Measurements from ENCODE around the gene ARHGEF19. TPM values are rescaled to one million over a fixed set of nuclear protein-coding genes. Genes with fewer than 3 reads are reported as not detected.
A peak's percentile ranks its signal among the peaks of the same experiment; 100 is the strongest.
"Not testable (repeated sequence)": the region's sequence is repeated elsewhere in the genome, so short reads cannot be mapped to it uniquely, and the experiment has no call there.

The ARHGEF19 gene
- 6.0 TPM for polyA plus RNA-seq (2013, experiment 1 of 2; ENCODE audit: insufficient read length)
- 5.2 TPM for polyA plus RNA-seq (2013, experiment 2 of 2; ENCODE audit: insufficient read length)

GRCh38 chr1:16212251-16212961, at the start of gene ARHGEF19:
Gene ARHGEF19, minus strand, starts transcription at chr1:16212652. Its CDS starts 3,598 bp downstream, at chr1:16209054.
- DNase-seq = no peak

GRCh38 chr1:16262067-16262466, 49.6 kb upstream of the ARHGEF19 start:
- no peak for DNase-seq

- peak; percentile 86 for DNase-seq
These were observed 48.4 kb upstream of the ARHGEF19 start for GRCh38 chr1:16260814-16261213.

GRCh38 chr1:16258591-16259135, 46.2 kb upstream of the ARHGEF19 start:
- DNase-seq = peak; percentile 40

GRCh38 chr1:16257968-16258367, 45.5 kb upstream of the ARHGEF19 start:
- DNase-seq = no peak

GRCh38 chr1:16257556-16257955, 45.1 kb upstream of the ARHGEF19 start:
- not testable (repeated sequence) for DNase-seq

- DNase-seq = no peak
These were observed 44.0 kb upstream of the ARHGEF19 start for GRCh38 chr1:16256478-16256877.

- DNase-seq = no peak
These were observed 41.9 kb upstream of the ARHGEF19 start for GRCh38 chr1:16254263-16254928.

GRCh38 chr1:16253332-16253922, 41.0 kb upstream of the ARHGEF19 start:
- DNase-seq = no peak

GRCh38 chr1:16252912-16253311, 40.5 kb upstream of the ARHGEF19 start:
- no peak for DNase-seq

GRCh38 chr1:16251381-16251780, 38.9 kb upstream of the ARHGEF19 start:
- no peak for DNase-seq

GRCh38 chr1:16250524-16251251, 38.2 kb upstream of the ARHGEF19 start:
- peak; percentile 72 for DNase-seq

- no peak for DNase-seq
These were observed 37.3 kb upstream of the ARHGEF19 start for GRCh38 chr1:16249596-16250241.

GRCh38 chr1:16248603-16249516, 36.4 kb upstream of the ARHGEF19 start:
- DNase-seq = peak; percentile 73

- DNase-seq = no peak
These were observed 35.6 kb upstream of the ARHGEF19 start for GRCh38 chr1:16248007-16248436.

- no peak for DNase-seq
These were observed 35.0 kb upstream of the ARHGEF19 start for GRCh38 chr1:16247441-16247840.

- no peak for DNase-seq
These were observed 34.5 kb upstream of the ARHGEF19 start for GRCh38 chr1:16246961-16247360.

- not testable (repeated sequence) for DNase-seq
These were observed 33.8 kb upstream of the ARHGEF19 start for GRCh38 chr1:16246239-16246638.

GRCh38 chr1:16245476-16246196, 33.2 kb upstream of the ARHGEF19 start:
- no peak for DNase-seq

- DNase-seq = no peak
These were observed 32.3 kb upstream of the ARHGEF19 start for GRCh38 chr1:16244650-16245285.

Measured in fibroblast of skin of back (primary cell).